Dedifferentiated amniotic fluid mesenchymal stem cell (primary cell): ENCODE measurements around the gene HNRNPA2B1.
"Not testable (repeated sequence)": the region's sequence is repeated elsewhere in the genome, so short reads cannot be mapped to it uniquely, and the experiment has no call there.

Experiments used
- DNase-seq: peaks from one replicate; pipeline ENCODE4 v3.0.0-alpha.2; 2016; ENCODE audit errors: extremely low spot score

The HNRNPA2B1 gene

GRCh38 chr7:26166684-26167266, 33.8 kb downstream of the HNRNPA2B1 start:
- no peak for DNase-seq

- DNase-seq, result no peak
Observed at GRCh38 chr7:26165950-26166683, 34.4 kb downstream of the HNRNPA2B1 start.

- DNase-seq, result not testable (repeated sequence)
Observed at GRCh38 chr7:26163804-26164203, 36.7 kb downstream of the HNRNPA2B1 start.

GRCh38 chr7:26162431-26162830, 38.1 kb downstream of the HNRNPA2B1 start:
- DNase-seq, result no peak

GRCh38 chr7:26160896-26161295, 39.6 kb downstream of the HNRNPA2B1 start:
- DNase-seq, result no peak

- no peak for DNase-seq
Observed at GRCh38 chr7:26159243-26159642, 41.3 kb downstream of the HNRNPA2B1 start.

GRCh38 chr7:26157520-26158105, 42.9 kb downstream of the HNRNPA2B1 start:
- no peak for DNase-seq

GRCh38 chr7:26156451-26157420, 43.8 kb downstream of the HNRNPA2B1 start:
- DNase-seq, result peak; percentile 86

- no peak for DNase-seq
Observed at GRCh38 chr7:26155531-26156375, 44.8 kb downstream of the HNRNPA2B1 start.

GRCh38 chr7:26153823-26154783, 46.4 kb downstream of the HNRNPA2B1 start:
- DNase-seq, result no peak

GRCh38 chr7:26153241-26153822, 47.2 kb downstream of the HNRNPA2B1 start:
- no peak for DNase-seq

- not testable (repeated sequence) for DNase-seq
Observed at GRCh38 chr7:26152782-26153240, 47.7 kb downstream of the HNRNPA2B1 start.

GRCh38 chr7:26151953-26152781, 48.4 kb downstream of the HNRNPA2B1 start, which contains the start of gene NFE2L3:
NFE2L3 (plus strand) TSS chr7:26152198; CDS start chr7:26152499, 301 bp downstream.
- DNase-seq, result no peak

GRCh38 chr7:26151650-26151952, 48.9 kb downstream of the HNRNPA2B1 start:
- DNase-seq, result no peak

- no peak for DNase-seq
Observed at GRCh38 chr7:26151096-26151495, 49.5 kb downstream of the HNRNPA2B1 start.

GRCh38 chr7:26149391-26149977, 51.1 kb downstream of the HNRNPA2B1 start:
- no peak for DNase-seq

- DNase-seq, result not testable (repeated sequence)
Observed at GRCh38 chr7:26148307-26148700, 52.2 kb downstream of the HNRNPA2B1 start.
